Measurements from ENCODE around the gene LTBP4.

The LTBP4 gene

DNA sequence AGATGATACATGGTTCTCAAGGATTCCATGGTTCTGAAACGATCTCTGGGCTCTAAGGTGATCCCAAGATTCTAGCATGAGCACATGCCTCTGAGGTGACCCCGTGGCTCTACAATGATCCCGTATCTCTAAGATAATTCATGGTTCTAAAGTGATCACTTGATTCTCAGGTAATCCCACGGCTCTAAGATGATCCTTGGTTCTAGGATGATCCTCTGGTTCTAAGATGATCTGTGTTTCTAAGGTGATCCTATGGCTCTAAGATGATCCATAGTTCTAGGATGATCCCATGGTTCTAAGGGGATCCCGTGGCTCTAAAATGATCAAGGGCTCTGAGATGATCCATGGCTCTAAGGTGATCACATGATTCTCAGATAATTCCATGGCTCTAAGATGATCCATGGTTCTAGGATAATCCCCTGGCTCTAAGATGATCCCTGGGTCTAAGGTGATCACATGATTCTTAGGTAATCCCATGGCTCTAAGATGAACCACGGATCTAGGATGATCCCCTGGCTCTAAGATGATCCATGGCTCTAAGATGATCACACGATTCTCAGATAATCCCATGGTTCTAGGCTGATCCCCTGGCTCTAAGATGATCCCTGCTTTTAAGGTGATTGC, 67.9 kb downstream of the LTBP4 start:
- no peak for DNase-seq

DNA sequence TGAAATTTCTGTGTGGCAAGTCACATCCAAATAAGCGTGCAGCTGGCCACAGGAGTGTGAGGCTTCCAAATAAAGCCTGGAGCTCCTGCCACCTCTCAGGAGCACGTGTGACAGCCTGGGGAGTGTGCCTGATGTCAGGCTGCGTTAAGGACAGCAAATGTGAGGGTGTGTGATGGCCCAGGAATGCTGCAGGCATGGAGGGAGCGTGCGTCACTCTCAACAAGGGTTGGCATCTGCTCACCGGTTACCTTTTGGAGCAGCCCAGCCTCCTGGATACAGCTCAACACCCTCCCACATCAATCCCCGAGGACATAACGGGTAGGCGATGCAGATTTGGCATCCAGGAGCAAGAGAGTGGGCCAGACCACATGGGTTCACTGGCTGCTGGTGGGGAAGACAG, 70.2 kb downstream of the LTBP4 start:
- DNase-seq, result no peak

DNA sequence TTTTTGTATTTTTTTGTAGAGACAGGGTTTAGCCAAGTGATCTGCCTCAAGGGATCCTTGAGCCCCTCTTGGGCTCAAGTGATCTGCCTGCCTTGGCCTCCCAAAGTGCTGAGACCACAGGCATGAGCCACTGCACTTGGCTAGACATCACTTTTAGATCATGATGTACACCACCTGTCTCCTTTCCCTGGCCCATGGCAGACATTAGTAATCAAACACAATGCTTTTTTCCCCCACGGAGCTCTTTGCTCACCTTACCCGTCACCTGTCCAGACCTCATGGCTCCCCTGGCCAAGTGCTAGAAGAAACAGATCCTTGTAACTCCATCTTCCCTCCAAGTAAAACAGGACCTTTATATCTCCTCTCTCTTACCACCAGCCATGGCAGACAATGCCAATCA, 70.9 kb downstream of the LTBP4 start:
- DNase-seq, result no peak

- no peak for DNase-seq
Measured at GRCh38 chr19:40672573-40673299, 71.6 kb downstream of the LTBP4 start.

GRCh38 chr19:40673397-40673796, 72.2 kb downstream of the LTBP4 start:
- no peak for DNase-seq

- DNase-seq, result no peak
Measured at GRCh38 chr19:40674291-40674690, 73.1 kb downstream of the LTBP4 start.

- DNase-seq, result no peak
Measured at GRCh38 chr19:40677156-40677555, 76.0 kb downstream of the LTBP4 start.
